Body of pancreas (tissue), 4 donors: Measurements from ENCODE around the gene XDH.

Experiments
- POLR2A ChIP-seq, 3 donors: fragments of 450-650 bp; IDR thresholded peaks; one replicate each; pipeline ENCODE4 v1.6.1; 2016; ENCODE audit warnings: antibody characterized with exemption in 3 of 3, mild to moderate bottlenecking in 2 of 3
- TF ChIP-seq, protein P1 (sequence below), 7 experiments: fragments of 450-650 bp in 4 of 7; fragments of 200-600 bp in 3 of 7; sonication (generic) in 3 of 7; IDR thresholded peaks; one replicate each; pipeline ENCODE4 v1.5.1; 2016 to 2019; ENCODE audit warnings: antibody characterized with exemption in 7 of 7

DNA sequence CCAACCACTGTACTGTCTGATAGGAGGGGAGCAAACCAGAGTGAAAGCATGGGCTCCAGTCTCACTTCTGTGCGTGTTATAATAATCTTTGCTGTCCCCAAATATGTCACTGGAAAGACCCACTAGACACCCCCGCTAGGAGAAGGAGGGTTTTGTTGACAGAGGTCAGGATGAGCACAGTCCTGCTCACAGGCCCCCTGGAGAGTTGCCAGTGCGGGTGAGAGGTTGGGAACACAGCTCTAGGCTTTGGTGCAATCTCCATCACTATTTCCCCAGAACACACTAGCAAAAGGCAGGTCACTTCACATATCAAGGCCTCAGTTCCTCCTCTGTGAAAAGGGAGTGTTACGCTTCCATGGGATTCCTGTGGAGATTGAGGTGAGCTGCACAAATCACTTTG lies 9.7 kb downstream of the XDH start:
- TF ChIP-seq, protein P1, sequence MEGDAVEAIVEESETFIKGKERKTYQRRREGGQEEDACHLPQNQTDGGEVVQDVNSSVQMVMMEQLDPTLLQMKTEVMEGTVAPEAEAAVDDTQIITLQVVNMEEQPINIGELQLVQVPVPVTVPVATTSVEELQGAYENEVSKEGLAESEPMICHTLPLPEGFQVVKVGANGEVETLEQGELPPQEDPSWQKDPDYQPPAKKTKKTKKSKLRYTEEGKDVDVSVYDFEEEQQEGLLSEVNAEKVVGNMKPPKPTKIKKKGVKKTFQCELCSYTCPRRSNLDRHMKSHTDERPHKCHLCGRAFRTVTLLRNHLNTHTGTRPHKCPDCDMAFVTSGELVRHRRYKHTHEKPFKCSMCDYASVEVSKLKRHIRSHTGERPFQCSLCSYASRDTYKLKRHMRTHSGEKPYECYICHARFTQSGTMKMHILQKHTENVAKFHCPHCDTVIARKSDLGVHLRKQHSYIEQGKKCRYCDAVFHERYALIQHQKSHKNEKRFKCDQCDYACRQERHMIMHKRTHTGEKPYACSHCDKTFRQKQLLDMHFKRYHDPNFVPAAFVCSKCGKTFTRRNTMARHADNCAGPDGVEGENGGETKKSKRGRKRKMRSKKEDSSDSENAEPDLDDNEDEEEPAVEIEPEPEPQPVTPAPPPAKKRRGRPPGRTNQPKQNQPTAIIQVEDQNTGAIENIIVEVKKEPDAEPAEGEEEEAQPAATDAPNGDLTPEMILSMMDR (IDR thresholded peaks at IDR 0.05): no peak
- TF ChIP-seq POLR2A (IDR thresholded peaks at IDR 0.05): no peak
